Ishikawa (cell line): ENCODE data around the gene KIF3C.
A peak's percentile ranks its signal among the peaks of the same experiment; 100 is the strongest.

Experiments
- CREB1 ChIP-seq: IDR thresholded peaks from 2 replicates; pipeline ENCODE4 v1.6.1; 2012; ENCODE audit warnings: low read depth
- EGR1 ChIP-seq: IDR thresholded peaks from 2 replicates; pipeline ENCODE4 v1.6.1; 2012
- EP300 ChIP-seq: IDR thresholded peaks from 2 replicates; pipeline ENCODE4 v1.6.1; 2012; ENCODE audit warnings: borderline replicate concordance
- NFIC ChIP-seq: IDR thresholded peaks from 2 replicates; pipeline ENCODE4 v1.6.1; 2012
- RAD21 ChIP-seq: IDR thresholded peaks from 2 replicates; pipeline ENCODE4 v1.6.1; 2012; ENCODE audit warnings: low read depth
- REST ChIP-seq: IDR thresholded peaks from 2 replicates; pipeline ENCODE4 v1.6.1; 2012; ENCODE audit warnings: low read depth, mild to moderate bottlenecking
- TEAD4 ChIP-seq: IDR thresholded peaks from 2 replicates; pipeline ENCODE4 v1.6.1; 2012
- YY1 ChIP-seq: IDR thresholded peaks from 2 replicates; pipeline ENCODE4 v1.6.1; 2012; ENCODE audit warnings: low read depth
- ZBTB7A ChIP-seq: IDR thresholded peaks from 2 replicates; pipeline ENCODE4 v1.6.1; 2012; ENCODE audit warnings: low read depth
- TF ChIP-seq, protein P1 (sequence below): IDR thresholded peaks from 2 replicates; pipeline ENCODE4 v1.6.1; 2012

GRCh38 chr2:26000561-26001082, 18.3 kb upstream of the KIF3C start:
- TF ChIP-seq, protein P1, sequence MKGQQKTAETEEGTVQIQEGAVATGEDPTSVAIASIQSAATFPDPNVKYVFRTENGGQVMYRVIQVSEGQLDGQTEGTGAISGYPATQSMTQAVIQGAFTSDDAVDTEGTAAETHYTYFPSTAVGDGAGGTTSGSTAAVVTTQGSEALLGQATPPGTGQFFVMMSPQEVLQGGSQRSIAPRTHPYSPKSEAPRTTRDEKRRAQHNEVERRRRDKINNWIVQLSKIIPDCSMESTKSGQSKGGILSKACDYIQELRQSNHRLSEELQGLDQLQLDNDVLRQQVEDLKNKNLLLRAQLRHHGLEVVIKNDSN, result peak; percentile 15; the same call in 1 of the 2 replicates
- no peak for TF ChIP-seq NFIC
- peak; percentile 16; the same call in 1 of the 2 replicates for TF ChIP-seq RAD21
- TF ChIP-seq EGR1, result peak; percentile 73
- TF ChIP-seq ZBTB7A, result no peak
- no peak for TF ChIP-seq CREB1
- no peak for TF ChIP-seq TEAD4
- TF ChIP-seq YY1, result no peak
- no peak for TF ChIP-seq REST
- no peak for TF ChIP-seq EP300
